HG03159 (cell line): ENCODE data around the gene FAM83F.

Source experiments
- ATAC-seq: cut with Tn5 transposase; IDR thresholded peaks from one replicate; pipeline ENCODE4 v1.9.1; 2021; ENCODE audit warnings: mild to moderate bottlenecking, moderate library complexity; ENCODE audit not compliant: unreplicated experiment

The FAM83F gene

GRCh38 chr22:39965748-39966147 lies 29.0 kb upstream of the FAM83F start:
- no peak for ATAC-seq

GRCh38 chr22:39966470-39966869 lies 28.3 kb upstream of the FAM83F start:
- no peak for ATAC-seq

DNA sequence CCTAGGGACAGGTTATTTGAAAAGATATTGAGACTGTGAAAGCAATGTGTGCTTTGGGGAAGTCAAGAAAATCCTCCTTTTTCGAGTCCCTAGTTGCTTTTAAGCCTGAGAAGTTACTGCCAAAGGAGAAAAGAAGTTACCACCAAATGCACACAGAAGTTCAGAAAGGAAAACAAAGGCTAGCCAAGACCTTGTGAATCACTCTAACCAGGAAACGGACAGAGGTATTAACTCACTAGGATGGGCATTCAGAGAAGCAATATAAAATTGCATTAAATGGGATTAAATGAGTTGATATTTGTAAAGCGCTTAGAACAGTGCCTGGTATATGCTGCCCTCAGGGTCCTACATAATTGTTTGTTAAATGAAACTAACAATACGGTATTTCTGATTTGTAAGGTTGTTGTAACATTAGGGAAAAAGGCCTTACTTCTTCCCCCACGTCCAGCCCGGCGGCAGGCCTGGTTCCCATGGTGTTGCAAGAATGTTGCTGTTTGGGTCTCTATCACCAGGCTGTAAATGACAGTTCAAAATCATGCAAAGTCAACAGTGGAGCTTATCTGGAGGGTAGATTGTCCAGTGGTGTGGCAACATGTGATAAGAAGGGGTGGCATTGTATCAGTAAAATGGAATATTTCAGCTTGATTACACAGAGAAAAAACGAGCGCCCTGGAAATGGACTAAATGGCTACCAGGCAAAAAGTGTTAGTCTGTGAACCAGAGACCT lies 27.5 kb upstream of the FAM83F start:
- ATAC-seq, result no peak

GRCh38 chr22:39967996-39968972 lies 26.5 kb upstream of the FAM83F start:
- no peak for ATAC-seq

DNA sequence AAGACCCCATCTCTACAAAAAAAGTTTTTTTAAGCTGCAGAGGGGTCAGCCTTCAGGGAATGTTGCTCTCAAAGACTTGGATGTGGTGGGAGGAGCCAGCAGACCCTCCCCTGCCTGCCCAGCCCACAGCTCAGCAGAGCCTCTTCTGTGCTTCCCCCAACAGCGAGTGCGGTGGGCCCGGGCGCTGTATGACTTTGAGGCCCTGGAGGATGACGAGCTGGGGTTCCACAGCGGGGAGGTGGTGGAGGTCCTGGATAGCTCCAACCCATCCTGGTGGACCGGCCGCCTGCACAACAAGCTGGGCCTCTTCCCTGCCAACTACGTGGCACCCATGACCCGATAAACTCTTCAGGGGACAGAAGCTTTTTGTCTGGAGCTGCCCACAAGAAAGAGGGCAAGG lies 24.0 kb upstream of the FAM83F start:
- ATAC-seq, result no peak

- no peak for ATAC-seq
Observed at GRCh38 chr22:39972641-39973040, 22.1 kb upstream of the FAM83F start.

DNA sequence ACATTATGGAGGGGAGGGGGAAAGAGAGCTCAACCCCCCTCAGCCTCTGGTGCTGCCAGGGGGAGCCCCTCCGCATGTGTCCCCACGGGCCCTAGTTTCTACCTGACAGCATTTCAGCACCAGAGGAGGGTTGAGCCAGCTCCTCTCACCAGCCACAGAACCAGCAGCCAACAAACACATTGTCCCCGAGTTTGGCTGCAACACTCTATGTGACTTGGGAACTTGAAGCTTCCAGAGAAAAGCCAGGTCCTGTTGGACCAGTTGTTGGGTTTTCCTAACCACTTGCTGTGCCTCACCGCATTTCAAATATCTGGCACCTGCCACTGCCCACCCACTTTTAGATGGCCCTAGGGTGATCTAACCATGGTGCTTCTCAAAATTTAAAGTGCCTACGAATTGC lies 21.1 kb upstream of the FAM83F start:
- ATAC-seq, result no peak

DNA sequence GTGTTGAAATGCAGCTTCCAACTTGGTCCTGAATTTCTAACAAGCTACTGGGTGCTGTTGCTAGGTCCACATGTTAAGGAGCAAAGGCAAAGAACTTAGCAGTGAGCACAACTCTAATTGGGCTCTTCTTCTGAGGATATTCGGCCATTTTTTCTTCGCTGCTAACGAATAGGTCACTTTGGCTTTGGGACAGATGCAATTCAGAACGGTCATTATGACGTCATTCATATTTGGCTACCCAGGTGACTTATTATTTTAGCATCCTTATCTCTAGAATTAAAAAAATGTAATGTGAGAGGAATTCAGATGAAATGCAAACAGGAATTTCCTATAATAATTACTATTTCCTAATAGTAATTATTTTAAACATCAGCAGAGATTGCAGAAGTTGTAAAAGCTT lies 20.7 kb upstream of the FAM83F start:
- no peak for ATAC-seq

DNA sequence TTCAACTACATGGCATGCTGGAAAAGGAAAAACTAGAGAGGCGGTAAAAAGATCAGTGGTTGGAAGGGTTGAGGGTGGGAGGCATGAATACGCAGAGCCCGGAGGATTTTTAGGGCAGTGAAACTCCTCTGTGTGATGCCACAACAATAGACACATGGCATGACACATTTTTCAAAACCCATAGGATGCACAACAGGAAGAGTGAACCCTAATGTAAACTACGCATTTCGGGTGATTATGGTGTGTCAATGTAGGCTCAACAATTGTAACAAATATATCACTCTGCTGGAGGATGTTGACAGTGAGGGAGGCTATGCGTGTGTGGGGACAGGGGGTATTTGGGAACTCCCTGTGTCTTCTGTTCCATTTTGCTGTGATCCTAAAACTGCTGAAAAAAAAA lies 15.7 kb upstream of the FAM83F start:
- no peak for ATAC-seq

- ATAC-seq, result no peak
Observed at GRCh38 chr22:39979458-39979857, 15.3 kb upstream of the FAM83F start.

DNA sequence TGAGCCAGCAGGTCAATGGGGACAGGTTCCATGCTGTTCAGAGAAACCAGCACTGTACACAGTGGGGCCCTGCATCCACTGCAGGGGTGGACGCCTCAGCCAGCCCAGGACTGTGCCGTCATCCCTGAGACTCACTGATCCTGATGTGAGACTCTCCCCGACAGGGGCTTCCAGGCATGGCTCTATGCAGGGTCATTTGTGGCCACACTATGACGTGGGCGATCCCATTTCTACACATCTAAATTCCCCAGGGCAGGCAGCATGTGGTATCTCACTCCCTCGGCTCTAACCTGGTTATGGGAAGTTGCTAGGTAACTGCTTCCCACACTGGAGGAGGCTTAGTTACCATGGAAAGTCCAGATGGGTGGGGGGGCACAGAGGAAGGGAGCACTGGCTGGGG lies 14.2 kb upstream of the FAM83F start:
- ATAC-seq, result no peak

GRCh38 chr22:39983346-39983745 lies 11.4 kb upstream of the FAM83F start:
- no peak for ATAC-seq

- no peak for ATAC-seq
Observed at GRCh38 chr22:39984006-39984405, 10.7 kb upstream of the FAM83F start.

- no peak for ATAC-seq
Observed at GRCh38 chr22:39984746-39985145, 10.0 kb upstream of the FAM83F start.

- ATAC-seq, result no peak
Observed at GRCh38 chr22:39985383-39986035, 9.2 kb upstream of the FAM83F start.

GRCh38 chr22:39988386-39989114 lies 6.2 kb upstream of the FAM83F start:
- ATAC-seq, result no peak

DNA sequence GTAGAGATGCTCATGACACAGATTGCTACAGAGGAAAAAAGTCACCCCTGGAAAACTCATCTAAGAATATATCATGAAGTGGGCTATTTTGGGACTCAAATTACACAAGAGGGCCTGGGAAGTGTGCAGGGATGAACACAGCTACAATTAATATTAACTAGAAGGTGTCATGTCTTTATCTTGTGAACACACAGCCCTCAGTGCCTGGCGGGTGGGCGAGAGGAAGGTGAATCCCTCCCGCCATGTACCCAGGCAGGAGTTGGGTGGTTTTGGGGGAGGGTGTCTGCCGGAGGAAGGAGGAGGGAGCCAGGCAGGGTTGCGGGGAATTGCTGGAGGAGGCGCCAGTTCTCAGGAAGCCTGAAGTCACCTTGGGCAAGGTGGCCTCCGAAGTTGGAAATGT lies 5.1 kb upstream of the FAM83F start:
- no peak for ATAC-seq

- no peak for ATAC-seq
Observed at GRCh38 chr22:39990686-39991085, 4.1 kb upstream of the FAM83F start.

DNA sequence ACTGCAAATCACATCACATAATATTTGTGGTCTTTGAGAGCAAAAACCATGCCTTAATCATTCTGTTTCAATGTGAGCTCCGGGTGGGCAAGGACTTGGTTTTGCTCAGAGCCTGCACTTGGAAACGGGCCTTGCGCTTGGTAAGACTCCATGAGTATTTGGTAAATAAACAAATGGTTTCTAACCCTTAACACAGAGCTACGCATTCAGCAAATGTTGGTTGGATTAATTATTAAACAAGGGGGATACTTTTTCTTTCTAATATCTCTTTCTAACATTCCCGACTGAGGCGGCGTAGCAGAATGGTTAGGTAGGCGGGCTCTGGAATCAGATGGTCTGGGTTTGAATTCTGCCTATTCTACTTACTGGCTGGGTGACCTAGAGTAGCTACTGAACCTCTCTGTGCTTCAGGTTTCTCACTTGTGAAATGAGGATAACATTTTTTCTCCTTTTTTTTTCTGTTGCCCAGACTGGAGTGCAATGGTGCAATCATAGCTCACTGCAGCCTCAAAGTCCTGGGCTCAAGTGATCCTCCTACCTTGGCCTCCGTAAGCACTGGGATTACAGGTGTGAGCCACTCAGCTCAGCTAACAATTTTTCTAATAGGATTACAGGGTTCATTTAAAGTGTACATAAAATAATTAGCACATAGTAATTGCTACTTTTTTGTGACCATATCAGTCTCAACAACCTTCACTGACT lies 3.4 kb upstream of the FAM83F start:
- ATAC-seq, result no peak

- no peak for ATAC-seq
Observed at GRCh38 chr22:39992088-39992826, 2.5 kb upstream of the FAM83F start.
